ENCODE data around the gene CHPT1.

GRCh38 chr12:101748907-101749306 lies 51.5 kb downstream of the CHPT1 start:
- no peak for TF ChIP-seq ISL1 (CRISPR knock-in tag; IDR thresholded peaks at IDR 0.05)
- TF ChIP-seq RARB (CRISPR knock-in tag; IDR thresholded peaks at IDR 0.05) = no peak
- no peak for TF ChIP-seq POU6F1 (CRISPR knock-in tag; IDR thresholded peaks at IDR 0.05; ENCODE audit: borderline replicate concordance, low read depth)
- TF ChIP-seq ZNF565 (CRISPR knock-in tag; conservative IDR thresholded peaks at IDR 0.05; ENCODE audit: low read depth) = no peak
- TF ChIP-seq ARNTL (CRISPR knock-in tag; IDR thresholded peaks at IDR 0.05; ENCODE audit: borderline replicate concordance, low read depth) = no peak
- TF ChIP-seq CREB5 (CRISPR knock-in tag; IDR thresholded peaks at IDR 0.05; ENCODE audit: low read depth) = no peak
- no peak for TF ChIP-seq ZFP30 (CRISPR knock-in tag; IDR thresholded peaks at IDR 0.05)
- TF ChIP-seq PATZ1 (CRISPR knock-in tag; IDR thresholded peaks at IDR 0.05; ENCODE audit: borderline replicate concordance) = no peak
- no peak for TF ChIP-seq ZNF70 (CRISPR knock-in tag; IDR thresholded peaks at IDR 0.05)
- TF ChIP-seq BACH2 (CRISPR knock-in tag; IDR thresholded peaks at IDR 0.05; ENCODE audit: borderline replicate concordance) = no peak
- no peak for TF ChIP-seq CSRNP3 (CRISPR knock-in tag; IDR thresholded peaks at IDR 0.05)
- no peak for TF ChIP-seq PPARA (CRISPR knock-in tag; IDR thresholded peaks at IDR 0.05; ENCODE audit: borderline replicate concordance)
